AG04450 (cell line): ENCODE measurements around the gene ERN2. TPM values are rescaled to one million over a fixed set of nuclear protein-coding genes. Genes with fewer than 3 reads are reported as not detected.

Experiments used
- CTCF ChIA-PET: fragments of 300-600, 350-600 bp; formaldehyde crosslinking; extraction: SDS; loops from one replicate; lab custom pipeline; 2022; ENCODE audit warnings: antibody characterized with exemption, inconsistent platforms; lab: Charles Lee
- POLR2A ChIA-PET: fragments of 350-600 bp; formaldehyde crosslinking; extraction: SDS; loops from one replicate; lab custom pipeline; 2021; ENCODE audit warnings: antibody characterized with exemption, inconsistent platforms; lab: Yijun Ruan, JAX
- DNase-seq: peaks from one replicate; pipeline ENCODE4 v3.0.0-alpha.2; 2011; ENCODE audit warnings: low read depth, low spot score
- H3K27ac ChIP-seq: one replicate; pipeline ENCODE4 v1.5.1; 2012; ENCODE audit warnings: low read depth, low read length, control low read depth
- H3K27me3 ChIP-seq: one replicate; pipeline ENCODE4 v1.6.0; 2012; ENCODE audit warnings: low read length; ENCODE audit not compliant: control insufficient read depth, insufficient read depth
- H3K4me3 ChIP-seq: 2 replicates; pipeline ENCODE4 v1.5.1; 2011; ENCODE audit warnings: mild to moderate bottlenecking, low read depth, low read length, control low read depth
- H3K9me3 ChIP-seq: 2 replicates; pipeline ENCODE4 v1.5.1; 2012; ENCODE audit warnings: low read length; ENCODE audit not compliant: control insufficient read depth, insufficient read depth
- CTCF ChIP-seq: IDR thresholded peaks from 2 replicates; pipeline ENCODE4 v1.5.1; 2011; ENCODE audit warnings: low read depth, low read length, control low read depth, inconsistent platforms
- polyA plus RNA-seq: library from polyadenylated mRNA; depleted of rRNA; stranded (reverse); fragments of >200 nt; gene quantifications from 2 replicates; pipeline ENCODE4 v1.2.3, GENCODE V29; 2011

The ERN2 gene
- polyA plus RNA-seq, 1 experiment, result 0.12 TPM

GRCh38 chr16:23695756-23696155, 17.3 kb downstream of the ERN2 start:
- Histone ChIP-seq H3K27me3 (no peaks in the 10 kb centered on the region), H3K9me3 (no peaks in the 10 kb centered on the region), H3K27ac (no peak overlapping the region), H3K4me3 (no peak overlapping the region)
- ChIA-PET POLR2A (no interaction called here), CTCF (interaction anchor here (0.7 to 1.9 kb wide), 2 partner anchors 17 to 32 kb away, joined by 3 to 8 read pairs; no protein-coding TSS in a partner anchor)
- DNase-seq, result no peak
- no peak for TF ChIP-seq CTCF

GRCh38 chr16:23694644-23695373, 18.2 kb downstream of the ERN2 start:
- ChIA-PET POLR2A (interaction anchor here (0.8 kb wide), 1 partner anchor 15 kb away, joined by 3 read pairs; no protein-coding TSS in a partner anchor), CTCF (interaction anchor here (0.7 to 1.9 kb wide), 5 partner anchors 17 to 810 kb away, joined by 3 to 8 read pairs (median 3); partner anchors contain the start of gene PLK1)
- peak overlapping the region; percentile 32 for H3K4me3 ChIP-seq
- DNase-seq, result no peak
- no peak for TF ChIP-seq CTCF
- H3K9me3 ChIP-seq, result no peaks in the 10 kb centered on the region
- H3K27ac ChIP-seq, result no peak overlapping the region
- no peaks in the 10 kb centered on the region for H3K27me3 ChIP-seq

- no peaks in the 10 kb centered on the region for H3K9me3 ChIP-seq
- H3K4me3 ChIP-seq, result no peak overlapping the region
- ChIA-PET POLR2A (interaction anchor here (0.8 kb wide), 1 partner anchor 15 kb away, joined by 3 read pairs; no protein-coding TSS in a partner anchor), CTCF (interaction anchor here (0.5 to 1.9 kb wide), 5 partner anchors 16 to 811 kb away, joined by 3 to 8 read pairs (median 3); partner anchors contain the start of gene PLK1)
- no peaks in the 10 kb centered on the region for H3K27me3 ChIP-seq
- TF ChIP-seq CTCF, result no peak
- H3K27ac ChIP-seq, result no peak overlapping the region
- DNase-seq, result no peak
These were observed 18.8 kb downstream of the ERN2 start for GRCh38 chr16:23694265-23694643.

GRCh38 chr16:23692190-23692837, 20.7 kb downstream of the ERN2 start:
- ChIA-PET CTCF (interaction anchor here (0.6 kb wide), 1 partner anchor 38 kb away, joined by 3 read pairs; no protein-coding TSS in a partner anchor), POLR2A (no interaction called here)
- TF ChIP-seq CTCF, result no peak
- Histone ChIP-seq H3K9me3 (no peaks in the 10 kb centered on the region), H3K4me3 (no peak overlapping the region), H3K27ac (no peak overlapping the region), H3K27me3 (no peaks in the 10 kb centered on the region)
- DNase-seq, result no peak
